ENCODE data around the gene LAX1.
"Not testable (repeated sequence)": the region's sequence is repeated elsewhere in the genome, so short reads cannot be mapped to it uniquely, and the experiment has no call there.

LAX1 gene

DNA sequence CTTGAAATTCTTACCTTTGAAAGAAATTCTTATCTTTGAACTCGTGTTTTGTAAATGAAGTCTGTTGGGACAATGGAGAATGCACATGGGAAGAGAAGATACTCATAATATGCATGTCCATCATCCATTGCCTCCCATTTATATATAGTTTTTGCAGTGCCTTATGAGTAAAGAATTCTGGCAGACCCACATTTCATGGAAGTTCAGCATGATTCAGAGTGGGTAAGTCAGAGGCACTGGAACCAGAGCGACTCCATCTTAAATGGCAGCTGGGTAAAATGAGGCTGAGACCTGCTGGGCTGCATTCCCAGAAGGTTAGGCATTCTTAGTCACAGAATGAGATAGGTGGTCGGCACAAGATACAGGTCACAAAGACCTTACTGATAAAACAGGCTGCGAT, 13.8 kb downstream of the LAX1 start:
- TF ChIP-seq, protein P1, sequence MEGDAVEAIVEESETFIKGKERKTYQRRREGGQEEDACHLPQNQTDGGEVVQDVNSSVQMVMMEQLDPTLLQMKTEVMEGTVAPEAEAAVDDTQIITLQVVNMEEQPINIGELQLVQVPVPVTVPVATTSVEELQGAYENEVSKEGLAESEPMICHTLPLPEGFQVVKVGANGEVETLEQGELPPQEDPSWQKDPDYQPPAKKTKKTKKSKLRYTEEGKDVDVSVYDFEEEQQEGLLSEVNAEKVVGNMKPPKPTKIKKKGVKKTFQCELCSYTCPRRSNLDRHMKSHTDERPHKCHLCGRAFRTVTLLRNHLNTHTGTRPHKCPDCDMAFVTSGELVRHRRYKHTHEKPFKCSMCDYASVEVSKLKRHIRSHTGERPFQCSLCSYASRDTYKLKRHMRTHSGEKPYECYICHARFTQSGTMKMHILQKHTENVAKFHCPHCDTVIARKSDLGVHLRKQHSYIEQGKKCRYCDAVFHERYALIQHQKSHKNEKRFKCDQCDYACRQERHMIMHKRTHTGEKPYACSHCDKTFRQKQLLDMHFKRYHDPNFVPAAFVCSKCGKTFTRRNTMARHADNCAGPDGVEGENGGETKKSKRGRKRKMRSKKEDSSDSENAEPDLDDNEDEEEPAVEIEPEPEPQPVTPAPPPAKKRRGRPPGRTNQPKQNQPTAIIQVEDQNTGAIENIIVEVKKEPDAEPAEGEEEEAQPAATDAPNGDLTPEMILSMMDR (conservative IDR thresholded peaks at IDR 0.05; ENCODE audit: control insufficient read depth, insufficient read depth, low read depth, low read length): no peak
- DNase-seq (ENCODE audit: low read depth): no peak
- H3K4me3 ChIP-seq (ENCODE audit: control insufficient read depth, low read depth, low read length): no peak overlapping the region

DNA sequence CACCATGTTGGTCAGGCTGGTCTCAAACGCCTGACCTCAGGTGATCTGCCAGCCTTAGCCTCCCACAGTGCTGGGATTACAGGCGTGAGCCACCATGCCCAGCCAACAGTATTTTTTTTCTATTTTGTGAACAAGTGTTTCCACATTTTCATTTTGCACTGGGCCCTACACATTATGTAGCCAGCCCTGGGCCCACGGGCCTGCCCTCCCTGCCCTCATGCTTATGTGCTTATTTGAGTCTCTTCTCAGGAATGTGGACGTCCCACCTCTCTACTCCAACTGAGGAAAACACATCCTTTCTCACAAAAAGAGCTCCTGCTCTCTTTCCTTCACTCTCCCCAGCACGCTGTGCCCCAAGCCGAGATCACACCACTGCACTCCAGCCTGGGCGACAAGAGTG, 17.0 kb downstream of the LAX1 start:
- DNase-seq (ENCODE audit: low read depth): no peak
- H3K4me3 ChIP-seq (ENCODE audit: control insufficient read depth, low read depth, low read length): no peak overlapping the region
- TF ChIP-seq, protein P1 (conservative IDR thresholded peaks at IDR 0.05; ENCODE audit: control insufficient read depth, insufficient read depth, low read depth, low read length): no peak

DNA sequence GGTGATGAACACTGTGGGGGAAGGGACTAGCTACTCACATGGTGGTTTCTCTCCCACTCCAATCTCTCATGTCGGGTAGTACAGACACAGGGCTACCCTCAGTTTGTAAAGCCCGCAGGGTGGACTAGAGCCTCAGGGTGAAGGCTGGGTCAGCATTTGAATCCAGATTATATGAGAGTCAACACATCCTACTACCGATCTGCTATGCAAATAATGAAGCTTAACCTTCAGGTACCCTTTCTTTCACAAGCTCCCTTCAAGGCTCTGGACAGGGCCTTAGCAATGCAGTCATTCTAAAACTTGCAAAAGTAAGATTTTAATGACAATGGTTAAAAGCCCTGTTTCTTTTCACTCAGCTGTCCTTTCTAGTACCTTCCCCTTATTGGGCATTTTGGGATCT, 25.0 kb downstream of the LAX1 start:
- no peak for DNase-seq (ENCODE audit: low read depth)
- TF ChIP-seq, protein P1 (conservative IDR thresholded peaks at IDR 0.05; ENCODE audit: control insufficient read depth, insufficient read depth, low read depth, low read length): no peak
- H3K4me3 ChIP-seq (ENCODE audit: control insufficient read depth, low read depth, low read length): no peak overlapping the region

DNA sequence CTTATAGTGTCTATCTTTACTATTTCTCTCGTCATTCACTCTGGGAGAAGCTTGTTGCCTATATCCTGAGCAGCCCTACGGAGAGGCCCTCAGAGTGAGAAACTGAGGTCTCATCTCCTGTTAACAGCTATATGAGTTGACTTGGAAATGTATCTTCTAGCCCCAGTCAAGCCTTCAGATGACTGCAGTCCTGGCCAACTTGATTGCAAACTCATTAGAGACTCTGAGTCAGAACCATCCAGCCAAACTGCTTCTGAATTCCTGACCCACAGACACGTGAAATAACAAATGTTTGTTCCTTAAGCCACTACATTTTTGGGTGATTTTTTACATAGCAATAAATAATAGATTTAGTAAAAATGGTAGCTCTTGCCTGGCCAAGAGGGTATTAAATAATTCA, 26.5 kb downstream of the LAX1 start:
- no peak overlapping the region for H3K4me3 ChIP-seq (ENCODE audit: control insufficient read depth, low read depth, low read length)
- DNase-seq (ENCODE audit: low read depth): peak; percentile 38
- TF ChIP-seq, protein P1 (conservative IDR thresholded peaks at IDR 0.05; ENCODE audit: control insufficient read depth, insufficient read depth, low read depth, low read length): no peak

DNA sequence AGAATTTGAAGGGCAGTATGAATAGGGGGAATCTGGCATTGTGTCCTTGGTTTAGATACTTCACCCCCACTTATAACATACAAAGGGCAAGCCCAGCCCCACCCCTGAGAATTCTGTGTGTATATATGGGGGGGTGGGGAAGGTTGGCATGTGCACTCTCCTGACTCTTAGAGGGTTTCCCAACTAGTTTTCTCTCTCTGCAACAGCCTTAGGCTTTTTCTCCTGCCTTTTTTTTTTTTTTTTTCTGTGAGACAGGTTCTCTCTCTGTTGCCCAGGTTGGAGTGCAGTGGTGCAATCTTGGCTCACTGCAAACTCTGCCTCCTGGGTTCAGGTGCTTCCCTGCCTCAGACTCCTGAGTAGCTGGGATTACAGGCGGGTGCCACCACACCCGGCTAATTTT, 27.5 kb downstream of the LAX1 start:
- no peak overlapping the region for H3K4me3 ChIP-seq (ENCODE audit: control insufficient read depth, low read depth, low read length)
- TF ChIP-seq, protein P1 (conservative IDR thresholded peaks at IDR 0.05; ENCODE audit: control insufficient read depth, insufficient read depth, low read depth, low read length): no peak
- DNase-seq (ENCODE audit: low read depth): no peak

DNA sequence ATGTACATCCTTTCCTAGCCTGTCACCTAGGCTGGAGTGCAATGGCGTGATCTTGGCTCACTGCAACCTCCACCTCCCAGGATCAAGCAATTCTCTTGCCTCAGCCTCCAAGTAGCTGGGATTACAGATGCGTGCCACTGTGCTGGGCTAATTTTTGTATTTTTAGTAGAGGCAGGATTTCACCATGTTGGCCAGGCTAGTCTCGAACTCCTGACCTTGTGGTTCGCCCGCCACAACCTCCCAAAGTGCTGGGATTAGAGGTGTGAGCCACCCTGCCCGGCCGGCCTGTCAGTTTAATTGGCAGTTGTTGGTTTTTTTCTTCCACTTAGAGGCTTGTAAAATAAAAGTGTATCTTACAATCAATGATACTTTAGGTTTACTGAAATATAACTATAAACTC, 28.6 kb downstream of the LAX1 start:
- not testable (repeated sequence) for DNase-seq (ENCODE audit: low read depth); H3K4me3 ChIP-seq (ENCODE audit: control insufficient read depth, low read depth, low read length)

DNA sequence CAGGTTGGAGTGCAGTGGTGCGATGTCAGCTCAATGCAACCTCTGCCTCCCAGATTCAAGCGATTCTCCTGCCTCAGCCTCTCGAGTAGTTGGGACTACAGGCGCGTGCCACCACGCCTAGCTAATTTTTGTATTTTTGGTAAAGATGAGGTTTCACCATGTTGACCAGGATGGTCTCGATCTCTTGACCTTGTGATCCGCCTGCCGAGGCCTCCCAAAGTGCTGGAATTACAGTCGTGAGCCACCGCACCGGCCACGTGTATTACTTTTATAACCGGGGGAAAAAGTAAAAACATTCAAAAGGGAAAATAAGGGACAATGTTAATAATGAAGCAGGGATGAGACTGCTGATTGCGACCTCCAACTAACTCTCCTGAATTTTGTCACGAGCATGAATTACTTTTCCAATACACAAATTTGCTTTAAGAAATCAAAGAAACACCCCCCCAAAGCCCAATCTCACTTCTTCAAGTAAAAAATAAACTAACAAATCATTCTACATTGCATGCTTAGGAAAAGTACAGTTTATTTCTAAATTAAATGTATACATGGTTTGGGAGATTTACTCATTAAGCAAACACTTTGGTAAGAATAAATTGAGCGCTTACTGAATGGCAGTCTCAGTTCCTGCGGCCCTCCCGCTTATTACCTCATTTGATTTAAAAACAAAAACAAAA, 29.9 kb downstream of the LAX1 start:
- TF ChIP-seq, protein P1 (conservative IDR thresholded peaks at IDR 0.05; ENCODE audit: control insufficient read depth, insufficient read depth, low read depth, low read length): no peak
- DNase-seq (ENCODE audit: low read depth): no peak
- peak overlapping the region; percentile 78 for H3K4me3 ChIP-seq (ENCODE audit: control insufficient read depth, low read depth, low read length)
